Measurements from ENCODE around the gene WDR81. TPM values are rescaled to one million over a fixed set of nuclear protein-coding genes. Genes with fewer than 3 reads are reported as not detected.

The WDR81 gene
- total and polyA plus RNA-seq, 10 of the 15 experiments (the other 5 are each of a cell fraction or from before 2014, with no cell fraction given), result 0.13 to 22.4 (median 7.3) TPM; not detected in 1

DNA sequence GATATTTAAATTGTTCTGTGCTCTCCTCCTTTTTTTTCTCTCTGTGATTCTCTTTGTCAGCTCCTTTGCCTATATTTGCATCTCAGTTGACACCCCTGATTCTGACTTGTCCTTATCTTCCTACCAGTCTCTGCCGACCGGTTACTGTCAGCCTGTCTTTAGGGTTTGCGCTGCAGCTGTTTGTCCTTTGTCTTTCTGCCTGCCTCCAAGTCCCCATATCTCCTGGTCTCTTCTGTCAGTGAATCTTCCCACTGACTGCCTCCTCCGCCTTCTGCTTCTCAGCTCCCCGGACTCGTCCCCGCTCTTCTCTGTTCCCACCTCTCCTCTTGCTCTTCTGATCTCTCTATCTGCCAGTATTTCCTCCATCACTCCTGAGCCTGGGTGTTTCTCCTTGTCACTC, 19.5 kb upstream of the WDR81 start:
- no peak for DNase-seq (ENCODE audit: low read depth, low spot score)
- BruUV-seq (replicated peaks), result no TSS peak
- no peaks in the 10 kb centered on the region for H3K79me2 ChIP-seq (ENCODE audit: control insufficient read depth, insufficient read depth, low read length)
- no peak overlapping the region for H3K4me2 ChIP-seq (ENCODE audit: control insufficient read depth, insufficient read depth)
- ChIA-PET POLR2A (no interaction called here), RAD21 (ENCODE audit: unreplicated experiment) (no interaction called here), SMC1A (ENCODE audit: uncharacterized antibody, unreplicated experiment) (interaction anchor here (1.0 kb wide), 1 partner anchor 8 kb away, joined by 3 read pairs; no protein-coding TSS in a partner anchor), CTCF (no interaction called here)
- intact Hi-C loops (cut with micrococcal nuclease; ENCODE audit: unreplicated experiment) (no loop called here), in situ Hi-C loops (cut with MboI) (no loop called here)
- TF ChIP-seq, protein P1, sequence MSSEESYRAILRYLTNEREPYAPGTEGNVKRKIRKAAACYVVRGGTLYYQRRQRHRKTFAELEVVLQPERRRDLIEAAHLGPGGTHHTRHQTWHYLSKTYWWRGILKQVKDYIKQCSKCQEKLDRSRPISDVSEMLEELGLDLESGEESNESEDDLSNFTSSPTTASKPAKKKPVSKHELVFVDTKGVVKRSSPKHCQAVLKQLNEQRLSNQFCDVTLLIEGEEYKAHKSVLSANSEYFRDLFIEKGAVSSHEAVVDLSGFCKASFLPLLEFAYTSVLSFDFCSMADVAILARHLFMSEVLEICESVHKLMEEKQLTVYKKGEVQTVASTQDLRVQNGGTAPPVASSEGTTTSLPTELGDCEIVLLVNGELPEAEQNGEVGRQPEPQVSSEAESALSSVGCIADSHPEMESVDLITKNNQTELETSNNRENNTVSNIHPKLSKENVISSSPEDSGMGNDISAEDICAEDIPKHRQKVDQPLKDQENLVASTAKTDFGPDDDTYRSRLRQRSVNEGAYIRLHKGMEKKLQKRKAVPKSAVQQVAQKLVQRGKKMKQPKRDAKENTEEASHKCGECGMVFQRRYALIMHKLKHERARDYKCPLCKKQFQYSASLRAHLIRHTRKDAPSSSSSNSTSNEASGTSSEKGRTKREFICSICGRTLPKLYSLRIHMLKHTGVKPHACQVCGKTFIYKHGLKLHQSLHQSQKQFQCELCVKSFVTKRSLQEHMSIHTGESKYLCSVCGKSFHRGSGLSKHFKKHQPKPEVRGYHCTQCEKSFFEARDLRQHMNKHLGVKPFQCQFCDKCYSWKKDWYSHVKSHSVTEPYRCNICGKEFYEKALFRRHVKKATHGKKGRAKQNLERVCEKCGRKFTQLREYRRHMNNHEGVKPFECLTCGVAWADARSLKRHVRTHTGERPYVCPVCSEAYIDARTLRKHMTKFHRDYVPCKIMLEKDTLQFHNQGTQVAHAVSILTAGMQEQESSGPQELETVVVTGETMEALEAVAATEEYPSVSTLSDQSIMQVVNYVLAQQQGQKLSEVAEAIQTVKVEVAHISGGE (CRISPR knock-in tag; IDR thresholded peaks at IDR 0.05), result no peak
- TF ChIP-seq, protein P2, sequence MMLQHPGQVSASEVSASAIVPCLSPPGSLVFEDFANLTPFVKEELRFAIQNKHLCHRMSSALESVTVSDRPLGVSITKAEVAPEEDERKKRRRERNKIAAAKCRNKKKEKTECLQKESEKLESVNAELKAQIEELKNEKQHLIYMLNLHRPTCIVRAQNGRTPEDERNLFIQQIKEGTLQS (IDR thresholded peaks at IDR 0.05; ENCODE audit: borderline replicate concordance, extremely low read depth, low read depth, low read length), result no peak
- no peak for TF ChIP-seq BMI1 (IDR thresholded peaks at IDR 0.05; ENCODE audit: borderline replicate concordance)
- TF ChIP-seq SRF (IDR thresholded peaks at IDR 0.05; ENCODE audit: low read depth in 2 of 2, low read length in 2 of 2), result no peak
- TF ChIP-seq, protein P3, sequence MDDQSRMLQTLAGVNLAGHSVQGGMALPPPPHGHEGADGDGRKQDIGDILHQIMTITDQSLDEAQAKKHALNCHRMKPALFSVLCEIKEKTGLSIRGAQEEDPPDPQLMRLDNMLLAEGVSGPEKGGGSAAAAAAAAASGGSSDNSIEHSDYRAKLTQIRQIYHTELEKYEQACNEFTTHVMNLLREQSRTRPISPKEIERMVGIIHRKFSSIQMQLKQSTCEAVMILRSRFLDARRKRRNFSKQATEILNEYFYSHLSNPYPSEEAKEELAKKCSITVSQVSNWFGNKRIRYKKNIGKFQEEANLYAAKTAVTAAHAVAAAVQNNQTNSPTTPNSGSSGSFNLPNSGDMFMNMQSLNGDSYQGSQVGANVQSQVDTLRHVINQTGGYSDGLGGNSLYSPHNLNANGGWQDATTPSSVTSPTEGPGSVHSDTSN (IDR thresholded peaks at IDR 0.05; ENCODE audit: insufficient replicate concordance, low read depth, low read length), result no peak
- no peak for TF ChIP-seq SMAD5 (IDR thresholded peaks at IDR 0.05; ENCODE audit: low read depth)
- TF ChIP-seq EZH2 (IDR thresholded peaks at IDR 0.05; ENCODE audit: borderline replicate concordance, control insufficient read depth, low read depth, low read length), result no peak
- TF ChIP-seq YBX1 (IDR thresholded peaks at IDR 0.05), result no peak
- TF ChIP-seq EGR1 (IDR thresholded peaks at IDR 0.05; ENCODE audit: borderline replicate concordance in 1 of 2, low read depth in 2 of 2, low read length in 2 of 2), result no peak
- no peak for TF ChIP-seq SUZ12 (IDR thresholded peaks at IDR 0.05; ENCODE audit: unreplicated experiment)
- no peak overlapping the region for H2AFZ ChIP-seq (ENCODE audit: control insufficient read depth, low read depth, low read length)
- H3K4me1 ChIP-seq (ENCODE audit: control insufficient read depth, insufficient read depth, low read length), result peaks cover 4% of the 10 kb centered on the region
- WGBS (ENCODE audit: insufficient coverage, insufficient replicate concordance, low lambda C conversion rate, missing lambda C conversion rate), result 93% methylated on average over 7 of the region's 7 CpGs
- H3K27ac ChIP-seq (ENCODE audit: control insufficient read depth, insufficient read depth), result no peak overlapping the region
- H3K9me3 ChIP-seq (replicated peaks; ENCODE audit: control insufficient read depth, insufficient read depth, low read length), result no peaks in the 10 kb centered on the region
- no peaks in the 10 kb centered on the region for H4K20me1 ChIP-seq (ENCODE audit: control insufficient read depth, insufficient read depth)
- no peak for ATAC-seq
- peaks cover 0 to 1% of the 10 kb centered on the region in 2 experiments; a peak in 2 of 4 replicates for H3K27me3 ChIP-seq (replicated peaks in 1 of 2; ENCODE audit: control insufficient read depth in 2 of 2, insufficient read depth in 2 of 2, low read length in 1 of 2)
- FAIRE-seq, result no peak
- no peaks in the 10 kb centered on the region for H3K36me3 ChIP-seq (ENCODE audit: control insufficient read depth in 2 of 2, insufficient read depth in 2 of 2, low read length in 1 of 2)
- H3K4me3 ChIP-seq, result no peak overlapping the region
- no peak overlapping the region for H3K9ac ChIP-seq (ENCODE audit: control insufficient read depth, insufficient read depth, low read length)

Measured in GM12878 (cell line).